HepG2 (cell line): ENCODE results near the gene NCOA7. TPM values are rescaled to one million over a fixed set of nuclear protein-coding genes. Genes with fewer than 3 reads are reported as not detected.
A peak's percentile ranks its signal among the peaks of the same experiment; 100 is the strongest.

Experiments
- ATAC-seq: fragments of 200-7000 bp; cut with Tn5 transposase; 3 replicates; pipeline ENCODE4 v1.9.1; 2020; ENCODE audit warnings: mild to moderate bottlenecking, moderate library complexity
- BruUV-seq: library from RNA; stranded (reverse); fragments of 400-500 nt; replicated peaks from 2 replicates; lab custom pipeline; 2021; lab: Mats Ljungman, UMichigan
- CTCF ChIA-PET: fragments of 300-600 bp; formaldehyde crosslinking; extraction: SDS; loops from one replicate; lab custom pipeline; 2021; ENCODE audit warnings: low total read pairs, inconsistent platforms, low intra/inter-chr PET ratio; lab: Yijun Ruan, JAX
- POLR2A ChIA-PET: fragments of 350-600 bp; sonication (Branson Sonifier 250); formaldehyde crosslinking; loops from one replicate; lab custom pipeline; 2020; ENCODE audit warnings: antibody characterized with exemption, inconsistent platforms; lab: Yijun Ruan, JAX
- DNase-seq: peaks from one replicate; pipeline ENCODE4 v3.0.0-alpha.2; 2015; ENCODE audit warnings: low spot score
- FAIRE-seq: peaks from 3 replicates; lab custom pipeline; 2011; peaks lifted over from hg19 to GRCh38; lab: Jason Lieb, UNC
- H2AFZ ChIP-seq: one replicate; pipeline ENCODE4 v1.6.1; 2011; ENCODE audit warnings: low read length, inconsistent platforms
- H3K27ac ChIP-seq: fragments of 300-600 bp; 3 replicates; pipeline ENCODE4 v1.8.0; 2011; ENCODE audit warnings: mixed run types, mild to moderate bottlenecking, mixed read lengths, low read length, inconsistent platforms; ENCODE audit not compliant: insufficient read depth; ENCODE audit errors: extremely low read length
- H3K27me3 ChIP-seq, 2 experiments: fragments of 200-600 bp in 1 of 2; 2 replicates in 1 of 2; 3 replicates in 1 of 2; pipeline versions ENCODE4 v1.6.0 to v1.8.0; 2011; ENCODE audit warnings: low read length in 2 of 2, mild to moderate bottlenecking in 2 of 2, moderate library complexity in 2 of 2, inconsistent platforms in 1 of 2; ENCODE audit not compliant: insufficient read depth in 2 of 2, control insufficient read depth in 1 of 2
- H3K36me3 ChIP-seq, 2 experiments: fragments of 200-600 bp in 1 of 2; replicated peaks in 1 of 2; 2 replicates in 1 of 2; 3 replicates in 1 of 2; pipeline versions ENCODE4 v1.5.1 to v1.8.0; 2011; ENCODE audit warnings: low read length in 2 of 2, inconsistent platforms in 1 of 2; ENCODE audit not compliant: insufficient read depth in 2 of 2, control insufficient read depth in 1 of 2
- H3K4me1 ChIP-seq: 2 replicates; pipeline ENCODE4 v1.5.1; 2012; ENCODE audit warnings: low read length, inconsistent platforms; ENCODE audit not compliant: insufficient read depth
- H3K4me2 ChIP-seq: 2 replicates; pipeline ENCODE4 v1.6.0; 2011; ENCODE audit warnings: low read depth, low read length, inconsistent platforms
- H3K4me3 ChIP-seq, 3 experiments: fragments of 200-600 bp in 1 of 3; sonication (generic), shearing (Covaris generic) in 1 of 3; replicated peaks in 1 of 3; 2 replicates each; pipeline ENCODE4 v1.5.1; 2011 to 2016; ENCODE audit warnings: low read length in 3 of 3, inconsistent platforms in 2 of 3, low read depth in 2 of 3, mild to moderate bottlenecking in 2 of 3, control low read depth in 1 of 3, mixed read lengths in 1 of 3; ENCODE audit not compliant: insufficient read depth in 1 of 3
- H3K79me2 ChIP-seq: one replicate; pipeline ENCODE4 v1.6.1; 2011; ENCODE audit warnings: low read length, inconsistent platforms; ENCODE audit not compliant: insufficient read depth
- H3K9ac ChIP-seq: 2 replicates; pipeline ENCODE4 v1.6.0; 2011; ENCODE audit warnings: mild to moderate bottlenecking, low read depth, low read length, inconsistent platforms; ENCODE audit not compliant: insufficient read depth
- H3K9me3 ChIP-seq: 2 replicates; pipeline ENCODE4 v1.5.1; 2012; ENCODE audit warnings: mild to moderate bottlenecking, low read length
- H4K20me1 ChIP-seq: 2 replicates; pipeline ENCODE4 v1.6.0; 2011; ENCODE audit warnings: inconsistent platforms, mild to moderate bottlenecking, low read length, moderate library complexity; ENCODE audit not compliant: insufficient read depth
- BORCS8-MEF2B ChIP-seq: sonication (generic); formaldehyde crosslinking; IDR thresholded peaks from 2 replicates; pipeline ENCODE4 v1.8.0; 2022; ENCODE audit warnings: mild to moderate bottlenecking, missing genetic modification reagents
- CTCF ChIP-seq: sonication (generic); formaldehyde crosslinking; IDR thresholded peaks from 2 replicates; pipeline ENCODE4 v1.5.0; 2020; ENCODE audit warnings: mild to moderate bottlenecking, missing genetic modification reagents, moderate library complexity
- ERF ChIP-seq: IDR thresholded peaks from 2 replicates; pipeline ENCODE4 v1.6.1; 2018; ENCODE audit warnings: missing biosample characterization, missing genetic modification reagents
- ETV5 ChIP-seq: IDR thresholded peaks from 2 replicates; pipeline ENCODE4 v1.6.1; 2018; ENCODE audit warnings: missing biosample characterization, missing genetic modification reagents, inconsistent platforms, borderline replicate concordance
- HNF1B ChIP-seq: sonication (generic); formaldehyde crosslinking; IDR thresholded peaks from 2 replicates; pipeline ENCODE4 v1.5.1; 2020; ENCODE audit warnings: mild to moderate bottlenecking, moderate library complexity, missing genetic modification reagents
- HOXA5 ChIP-seq: sonication (generic); formaldehyde crosslinking; IDR thresholded peaks from 2 replicates; pipeline ENCODE4 v1.4.0; 2020; ENCODE audit warnings: missing genetic modification reagents
- IKZF5 ChIP-seq: IDR thresholded peaks from 2 replicates; pipeline ENCODE4 v1.6.1; 2018; ENCODE audit warnings: missing genetic modification reagents, mild to moderate bottlenecking, missing compliant biosample characterization
- KAT8 ChIP-seq: IDR thresholded peaks from 2 replicates; pipeline ENCODE4 v1.6.1; 2016; ENCODE audit warnings: missing genetic modification reagents, missing compliant biosample characterization
- RAD21 ChIP-seq: fragments of 450-650 bp; formaldehyde crosslinking; IDR thresholded peaks from 2 replicates; pipeline ENCODE4 v1.5.0; 2020; ENCODE audit warnings: mild to moderate bottlenecking
- REPIN1 ChIP-seq: sonication (generic); formaldehyde crosslinking; IDR thresholded peaks from 2 replicates; pipeline ENCODE4 v1.8.0; 2022; ENCODE audit warnings: missing genetic modification reagents, low read depth, mild to moderate bottlenecking, borderline replicate concordance
- SAP130 ChIP-seq: IDR thresholded peaks from 2 replicates; pipeline ENCODE4 v1.6.1; 2016; ENCODE audit warnings: low read depth
- SP2 ChIP-seq: sonication (generic); formaldehyde crosslinking; IDR thresholded peaks from 2 replicates; pipeline ENCODE4 v1.5.1; 2020; ENCODE audit warnings: mild to moderate bottlenecking, missing genetic modification reagents
- XRCC5 ChIP-seq: fragments of 200-400 bp; formaldehyde crosslinking; optimal IDR thresholded peaks from 2 replicates; pipeline ENCODE3; 2017; ENCODE audit warnings: mild to moderate bottlenecking, low read length
- ZFX ChIP-seq: sonication (generic); formaldehyde crosslinking; IDR thresholded peaks from 2 replicates; pipeline ENCODE4 v1.4.0; 2020; ENCODE audit warnings: mild to moderate bottlenecking, low read depth, missing genetic modification reagents, moderate library complexity
- ZNF124 ChIP-seq: sonication (generic); formaldehyde crosslinking; IDR thresholded peaks from 2 replicates; pipeline ENCODE4 v1.4.0; 2020; ENCODE audit warnings: missing genetic modification reagents
- WGBS: methylation state at CpG from one replicate; pipeline ENCODE4 v1.1.6; 2017; ENCODE audit warnings: low lambda C conversion rate; 5-methylcytosine and 5-hydroxymethylcytosine counted together
- in situ Hi-C: cut with HindIII; loops from 2 replicates; pipeline ENCODE4 v1.10.0; 2017; ENCODE audit warnings: low pct_unique_long_range_greater_than_20kb; ENCODE audit not compliant: extremely low pct_ligation_motif_present
- intact Hi-C: fragments of 100-400 bp; cut with micrococcal nuclease; formaldehyde crosslinking; loops from one replicate; pipeline ENCODE4 v1.10.0; 2022; ENCODE audit not compliant: unreplicated experiment
- polyA plus RNA-seq, 8 experiments: library from polyadenylated mRNA; depleted of rRNA in 3 of 8; stranded (reverse) in 7 of 8; unstranded in 1 of 8; fragments of >200 nt; fragmentation: Illumina TruSeq in 4 of 8; extraction: Trizol in 4 of 8; gene quantifications; 2 replicates each; pipeline versions ENCODE4 v1.2.1 to v1.2.3, GENCODE V29; 2011 to 2016; ENCODE audit warnings: low read depth in 4 of 8, missing spikeins in 1 of 8, mixed read lengths in 1 of 8; ENCODE audit not compliant: insufficient read depth in 1 of 8
- total RNA-seq, 5 experiments: library from RNA; depleted of rRNA; stranded (reverse); fragments of >200 nt; fragmentation: Illumina TruSeq; extraction: Trizol; gene quantifications; 2 replicates each; pipeline ENCODE4 v1.2.3, GENCODE V29; 2016; ENCODE audit warnings: low read depth in 1 of 5

NCOA7 gene
- total and polyA plus RNA-seq, 2 of the 13 experiments (the other 11 are each of a cell fraction or from before 2014, with no cell fraction given): 13.6 to 20.8 TPM

GRCh38 chr6:125906158-125906998 lies 115.6 kb downstream of the NCOA7 start:
- Histone ChIP-seq H3K4me2 (no peak overlapping the region), H4K20me1 (no peaks in the 10 kb centered on the region), H3K4me1 (peaks cover 27% of the 10 kb centered on the region), H2AFZ (no peak overlapping the region), H3K27ac (no peak overlapping the region), H3K4me3 (no peak overlapping the region), H3K36me3 (peaks cover 0 to 6% of the 10 kb centered on the region in 2 experiments; a peak in 1 of 5 replicates), H3K79me2 (no peaks in the 10 kb centered on the region), H3K9me3 (no peaks in the 10 kb centered on the region), H3K9ac (no peak overlapping the region), H3K27me3 (no peaks in the 10 kb centered on the region)
- FAIRE-seq (peak; percentile 36), ATAC-seq (peak; percentile 94), DNase-seq (peak; percentile 58)
- 73% methylated on average over 5 of the region's 5 CpGs for WGBS
- ChIA-PET POLR2A (interaction anchor here (1.0 to 1.6 kb wide), 3 partner anchors 12 to 80 kb away, joined by 3 to 7 read pairs (median 4); partner anchors contain the start of gene TRMT11), CTCF (interaction anchor here (1.6 to 2.2 kb wide), 3 partner anchors 47 to 68 kb away, joined by 7 to 11 read pairs (median 9); partner anchors contain the start of gene HINT3)
- in situ Hi-C loops (loop anchor here (5.0 kb wide), 1 partner anchor 46 kb away; no protein-coding TSS in a partner anchor), intact Hi-C loops (loop anchor here (1.0 kb wide), 1 partner anchor 47 kb away; no protein-coding TSS in a partner anchor)
- BruUV-seq: no TSS peak
- TF ChIP-seq CTCF (CRISPR knock-in tag) (peak; percentile 89), ZFX (0 out of 2 replicates have a peak, but pooled peaks have one; percentile 23), RAD21 (CRISPR knock-in tag) (peak; percentile 68), HNF1B (CRISPR knock-in tag) (0 out of 2 replicates have a peak, but pooled peaks have one; percentile 48), XRCC5 (peak; percentile 83), IKZF5 (CRISPR knock-in tag) (0 out of 2 replicates have a peak, but pooled peaks have one; percentile 23), ERF (CRISPR knock-in tag) (peak; percentile 34; the same call in 1 of the 2 replicates), BORCS8-MEF2B (CRISPR knock-in tag) (0 out of 2 replicates have a peak, but pooled peaks have one; percentile 47), SP2 (CRISPR knock-in tag) (no peak), HOXA5 (CRISPR knock-in tag) (0 out of 2 replicates have a peak, but pooled peaks have one; percentile 26), SAP130 (CRISPR knock-in tag) (peak; percentile 36; the same call in 1 of the 2 replicates), ZNF124 (no peak), REPIN1 (peak; percentile 27; the same call in 1 of the 2 replicates), ETV5 (CRISPR knock-in tag) (peak; percentile 15; the same call in 1 of the 2 replicates), KAT8 (CRISPR knock-in tag) (0 out of 2 replicates have a peak, but pooled peaks have one; percentile 19)
